Measurements from ENCODE around the gene NCOA7.

NCOA7 gene

DNA sequence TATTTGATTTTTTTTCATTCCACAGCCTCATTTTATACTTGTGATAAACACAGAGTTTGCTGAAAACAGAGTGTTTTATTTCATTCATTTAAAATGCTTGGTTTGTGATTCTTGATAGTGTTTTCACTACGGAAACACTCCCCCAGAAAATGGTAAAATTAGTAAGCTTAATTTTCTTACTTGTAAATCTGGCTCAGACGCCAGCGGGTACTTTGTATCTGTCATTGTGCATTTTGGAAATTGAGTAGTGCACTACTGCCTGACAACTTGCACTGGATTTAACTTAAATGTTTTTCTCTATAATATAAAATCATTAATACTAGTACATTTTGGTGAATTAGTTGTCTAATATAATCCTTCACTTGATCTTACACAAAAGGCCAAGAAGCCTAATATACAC, 128.9 kb downstream of the NCOA7 start:
- Histone ChIP-seq H3K4me3 (replicated peaks; ENCODE audit: insufficient read depth, low read length) (peak overlapping the region; percentile 34), H3K27me3 (ENCODE audit: insufficient read depth, poor library complexity, severe bottlenecking) (no peaks in the 10 kb centered on the region), H3K27ac (replicated peaks) (peak overlapping the region; percentile 78)
- TF ChIP-seq POLR2AphosphoS5 (IDR thresholded peaks at IDR 0.05; ENCODE audit: low read depth), result no peak
- no peak for DNase-seq (ENCODE audit: low read depth in 1 of 2, low spot score in 1 of 2)

DNA sequence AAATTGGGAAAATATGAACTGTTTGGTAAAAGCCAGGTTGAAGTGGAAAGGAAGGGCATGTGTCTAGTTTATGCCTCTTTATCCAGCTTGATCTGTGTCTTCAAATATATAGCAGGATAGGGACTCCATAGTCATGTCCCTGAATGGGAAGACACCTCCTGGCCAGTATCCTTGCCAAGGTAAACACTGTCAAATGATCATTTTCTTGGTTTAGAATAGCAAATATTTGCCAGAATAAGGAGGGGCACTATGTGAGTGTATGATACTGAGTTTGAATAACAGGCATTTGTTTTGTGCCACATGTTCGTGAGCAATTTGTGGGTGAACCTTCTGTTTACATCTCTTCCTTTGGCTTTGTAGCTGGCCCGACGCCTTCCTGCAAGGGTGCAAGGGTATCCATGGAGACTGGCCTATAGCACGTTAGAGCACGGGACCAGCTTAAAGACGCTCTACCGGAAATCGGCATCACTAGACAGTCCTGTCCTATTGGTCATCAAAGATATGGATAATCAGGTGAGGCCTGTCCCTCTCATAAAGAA, 131.6 kb downstream of the NCOA7 start:
- Histone ChIP-seq H3K27ac (replicated peaks) (no peak overlapping the region), H3K4me3 (replicated peaks; ENCODE audit: insufficient read depth, low read length) (no peak overlapping the region), H3K27me3 (ENCODE audit: insufficient read depth, poor library complexity, severe bottlenecking) (no peaks in the 10 kb centered on the region)
- no peak for DNase-seq (ENCODE audit: low read depth in 1 of 2, low spot score in 1 of 2)
- TF ChIP-seq SPI1 (IDR thresholded peaks at IDR 0.05; ENCODE audit: borderline replicate concordance, low read depth) (no peak), POLR2AphosphoS5 (IDR thresholded peaks at IDR 0.05; ENCODE audit: low read depth) (no peak), GABPA (IDR thresholded peaks at IDR 0.05; ENCODE audit: low read depth) (no peak)
- TF ChIP-seq, protein P1, sequence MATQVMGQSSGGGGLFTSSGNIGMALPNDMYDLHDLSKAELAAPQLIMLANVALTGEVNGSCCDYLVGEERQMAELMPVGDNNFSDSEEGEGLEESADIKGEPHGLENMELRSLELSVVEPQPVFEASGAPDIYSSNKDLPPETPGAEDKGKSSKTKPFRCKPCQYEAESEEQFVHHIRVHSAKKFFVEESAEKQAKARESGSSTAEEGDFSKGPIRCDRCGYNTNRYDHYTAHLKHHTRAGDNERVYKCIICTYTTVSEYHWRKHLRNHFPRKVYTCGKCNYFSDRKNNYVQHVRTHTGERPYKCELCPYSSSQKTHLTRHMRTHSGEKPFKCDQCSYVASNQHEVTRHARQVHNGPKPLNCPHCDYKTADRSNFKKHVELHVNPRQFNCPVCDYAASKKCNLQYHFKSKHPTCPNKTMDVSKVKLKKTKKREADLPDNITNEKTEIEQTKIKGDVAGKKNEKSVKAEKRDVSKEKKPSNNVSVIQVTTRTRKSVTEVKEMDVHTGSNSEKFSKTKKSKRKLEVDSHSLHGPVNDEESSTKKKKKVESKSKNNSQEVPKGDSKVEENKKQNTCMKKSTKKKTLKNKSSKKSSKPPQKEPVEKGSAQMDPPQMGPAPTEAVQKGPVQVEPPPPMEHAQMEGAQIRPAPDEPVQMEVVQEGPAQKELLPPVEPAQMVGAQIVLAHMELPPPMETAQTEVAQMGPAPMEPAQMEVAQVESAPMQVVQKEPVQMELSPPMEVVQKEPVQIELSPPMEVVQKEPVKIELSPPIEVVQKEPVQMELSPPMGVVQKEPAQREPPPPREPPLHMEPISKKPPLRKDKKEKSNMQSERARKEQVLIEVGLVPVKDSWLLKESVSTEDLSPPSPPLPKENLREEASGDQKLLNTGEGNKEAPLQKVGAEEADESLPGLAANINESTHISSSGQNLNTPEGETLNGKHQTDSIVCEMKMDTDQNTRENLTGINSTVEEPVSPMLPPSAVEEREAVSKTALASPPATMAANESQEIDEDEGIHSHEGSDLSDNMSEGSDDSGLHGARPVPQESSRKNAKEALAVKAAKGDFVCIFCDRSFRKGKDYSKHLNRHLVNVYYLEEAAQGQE (IDR thresholded peaks at IDR 0.05; ENCODE audit: insufficient replicate concordance, low read depth), result no peak
- TF ChIP-seq, protein P2, sequence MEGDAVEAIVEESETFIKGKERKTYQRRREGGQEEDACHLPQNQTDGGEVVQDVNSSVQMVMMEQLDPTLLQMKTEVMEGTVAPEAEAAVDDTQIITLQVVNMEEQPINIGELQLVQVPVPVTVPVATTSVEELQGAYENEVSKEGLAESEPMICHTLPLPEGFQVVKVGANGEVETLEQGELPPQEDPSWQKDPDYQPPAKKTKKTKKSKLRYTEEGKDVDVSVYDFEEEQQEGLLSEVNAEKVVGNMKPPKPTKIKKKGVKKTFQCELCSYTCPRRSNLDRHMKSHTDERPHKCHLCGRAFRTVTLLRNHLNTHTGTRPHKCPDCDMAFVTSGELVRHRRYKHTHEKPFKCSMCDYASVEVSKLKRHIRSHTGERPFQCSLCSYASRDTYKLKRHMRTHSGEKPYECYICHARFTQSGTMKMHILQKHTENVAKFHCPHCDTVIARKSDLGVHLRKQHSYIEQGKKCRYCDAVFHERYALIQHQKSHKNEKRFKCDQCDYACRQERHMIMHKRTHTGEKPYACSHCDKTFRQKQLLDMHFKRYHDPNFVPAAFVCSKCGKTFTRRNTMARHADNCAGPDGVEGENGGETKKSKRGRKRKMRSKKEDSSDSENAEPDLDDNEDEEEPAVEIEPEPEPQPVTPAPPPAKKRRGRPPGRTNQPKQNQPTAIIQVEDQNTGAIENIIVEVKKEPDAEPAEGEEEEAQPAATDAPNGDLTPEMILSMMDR (IDR thresholded peaks at IDR 0.05; ENCODE audit: insufficient read depth, low read length), result no peak

DNA sequence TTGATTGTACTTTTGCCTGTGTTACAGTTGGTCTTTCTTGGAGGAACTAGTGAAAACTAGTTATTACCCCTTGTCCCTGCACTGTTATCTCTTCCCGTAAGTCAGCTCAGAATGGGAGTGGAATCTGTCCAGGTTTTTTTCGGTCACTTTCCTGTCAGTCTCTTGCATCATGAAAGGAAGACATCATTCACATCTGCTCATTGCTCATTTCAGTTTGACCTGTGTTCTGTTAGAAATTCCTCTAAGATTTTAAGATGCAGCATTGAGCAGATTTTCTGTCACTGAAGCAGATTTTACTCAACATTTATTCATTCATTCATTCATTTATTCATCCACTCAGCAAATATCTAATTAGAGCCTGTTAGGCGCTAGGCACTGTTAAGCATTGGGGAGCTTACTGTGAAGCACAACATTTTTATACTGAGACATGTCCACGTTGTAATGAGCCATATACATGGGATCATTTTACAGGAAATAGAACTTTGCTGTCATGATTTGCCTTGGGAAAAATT, 132.7 kb downstream of the NCOA7 start:
- no peak overlapping the region for H3K4me3 ChIP-seq (replicated peaks; ENCODE audit: insufficient read depth, low read length)
- peak overlapping the region; percentile 16 for H3K27ac ChIP-seq (replicated peaks)
- TF ChIP-seq POLR2AphosphoS5 (IDR thresholded peaks at IDR 0.05; ENCODE audit: low read depth), result no peak
- DNase-seq (ENCODE audit: low read depth in 1 of 2, low spot score in 1 of 2), result no peak
- no peaks in the 10 kb centered on the region for H3K27me3 ChIP-seq (ENCODE audit: insufficient read depth, poor library complexity, severe bottlenecking)

DNA sequence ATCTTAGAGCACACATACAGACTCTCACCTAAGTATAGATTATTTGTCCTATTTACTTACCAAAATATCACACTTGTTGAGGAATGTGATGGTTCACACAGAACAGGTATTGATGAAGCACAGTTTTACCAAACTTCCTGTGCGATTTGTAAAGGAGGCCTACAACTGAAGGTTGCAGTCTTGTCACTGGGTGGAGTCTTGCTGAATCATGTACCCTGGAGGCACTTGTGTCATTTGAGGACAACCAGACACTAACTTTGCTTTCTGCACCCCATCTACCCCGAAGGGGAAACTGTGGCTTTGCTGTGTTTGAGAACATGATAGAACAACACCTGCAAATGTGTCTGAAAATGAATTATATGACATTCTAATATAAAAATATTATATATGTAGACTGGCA, 133.4 kb downstream of the NCOA7 start:
- no peak overlapping the region for H3K4me3 ChIP-seq (replicated peaks; ENCODE audit: insufficient read depth, low read length)
- DNase-seq (ENCODE audit: low read depth in 1 of 2, low spot score in 1 of 2), result peak in 1 of 2 experiments; percentile 61

More for the DNA sequence above, 133.4 kb downstream of the NCOA7 start:
- TF ChIP-seq, protein P2 (IDR thresholded peaks at IDR 0.05; ENCODE audit: insufficient read depth, low read length), result no peak
- TF ChIP-seq POLR2AphosphoS5 (IDR thresholded peaks at IDR 0.05; ENCODE audit: low read depth) (no peak), GABPA (IDR thresholded peaks at IDR 0.05; ENCODE audit: low read depth) (no peak)
- TF ChIP-seq, protein P1 (IDR thresholded peaks at IDR 0.05; ENCODE audit: insufficient replicate concordance, low read depth), result no peak
- H3K27ac ChIP-seq (replicated peaks), result peak overlapping the region; percentile 16
- H3K27me3 ChIP-seq (ENCODE audit: insufficient read depth, poor library complexity, severe bottlenecking), result no peaks in the 10 kb centered on the region

All from HL-60 (cell line).